ENCODE measurements around the gene MAP7D1. TPM values are rescaled to one million over a fixed set of nuclear protein-coding genes. Genes with fewer than 3 reads are reported as not detected.

Gene MAP7D1
- polyA plus RNA-seq, 1 of the 3 experiments (the other 2 are of a cell fraction): 69.9 TPM

DNA sequence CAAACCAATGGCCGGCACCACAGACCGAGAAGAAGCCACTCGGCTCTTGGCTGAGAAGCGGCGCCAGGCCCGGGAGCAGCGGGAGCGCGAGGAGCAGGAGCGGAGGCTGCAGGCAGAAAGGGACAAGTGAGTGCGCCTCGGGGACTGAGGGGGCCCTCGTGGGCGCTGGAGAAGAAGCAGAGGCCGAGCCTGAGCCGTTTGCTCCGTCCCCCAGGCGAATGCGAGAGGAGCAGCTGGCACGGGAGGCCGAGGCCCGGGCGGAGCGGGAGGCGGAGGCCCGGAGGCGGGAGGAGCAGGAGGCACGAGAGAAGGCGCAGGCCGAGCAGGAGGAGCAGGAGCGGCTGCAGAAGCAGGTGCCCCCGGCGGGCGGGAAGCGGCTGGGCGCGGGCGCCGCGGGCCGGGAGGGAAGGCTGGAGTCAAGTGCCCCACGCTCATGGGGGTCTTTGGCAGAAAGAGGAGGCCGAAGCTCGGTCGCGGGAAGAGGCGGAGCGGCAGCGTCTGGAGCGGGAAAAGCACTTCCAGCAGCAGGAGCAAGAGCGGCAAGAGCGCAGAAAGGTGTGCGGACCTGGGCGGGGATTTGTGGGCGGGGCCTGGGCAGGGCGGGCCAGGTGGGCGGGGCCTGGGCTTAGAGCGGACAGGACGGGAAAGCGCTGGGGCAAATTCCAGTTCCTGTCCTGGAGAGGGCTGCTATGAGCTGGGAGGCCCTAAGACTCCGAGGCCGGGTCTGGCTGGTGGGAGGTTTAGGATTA is 22.7 kb downstream of the MAP7D1 start:
- H3K27ac ChIP-seq (ENCODE audit: low read depth in 2 of 2, low read length in 1 of 2): no peak overlapping the region

More for the DNA sequence above, 22.7 kb downstream of the MAP7D1 start:
- ChIA-PET CTCF (interaction anchor here (1.5 kb wide), 1 partner anchor 10 kb away, joined by 3 read pairs; no protein-coding TSS in a partner anchor), POLR2A (no interaction called here)
- Histone ChIP-seq H3K79me2 (ENCODE audit: insufficient read depth) (peaks cover 32% of the 10 kb centered on the region), H2AFZ (ENCODE audit: low read depth) (no peak overlapping the region), H3K9me2 (no peaks in the 10 kb centered on the region), H3K27me3 (ENCODE audit: insufficient read depth) (no peaks in the 10 kb centered on the region), H3F3A (replicated peaks; ENCODE audit: insufficient read depth) (peaks cover 20% of the 10 kb centered on the region), H3K4me3 (ENCODE audit: low read depth in 2 of 2, low read length in 1 of 2) (no peak overlapping the region), H3K36me3 (replicated peaks in 1 of 2; ENCODE audit: control insufficient read depth in 1 of 2, insufficient read depth in 2 of 2, low read length in 1 of 2) (peaks cover 45 to 58% of the 10 kb centered on the region in 2 experiments), H4K20me1 (ENCODE audit: insufficient read depth) (peaks cover 21% of the 10 kb centered on the region; the same call in 1 of the 2 replicates), H3K9ac (no peak overlapping the region), H3K4me2 (no peak overlapping the region), H3K9me3 (no peaks in the 10 kb centered on the region), H3K4me1 (ENCODE audit: control insufficient read depth in 1 of 2, insufficient read depth in 2 of 2, low read depth in 1 of 2, low read length in 1 of 2) (peaks cover 0 to 6% of the 10 kb centered on the region in 2 experiments; a peak in 1 of 4 replicates)
- WGBS (ENCODE audit: low lambda C conversion rate): 96% methylated on average over 62 of the region's 62 CpGs
- TF ChIP-seq TCF12 (IDR thresholded peaks at IDR 0.05): no peak
- TF ChIP-seq JUND (IDR thresholded peaks at IDR 0.05): no peak
- no peak for TF ChIP-seq EP300 (IDR thresholded peaks at IDR 0.05; ENCODE audit: borderline replicate concordance in 1 of 2, low read depth in 1 of 2, low read length in 1 of 2)
- TF ChIP-seq RCOR1 (IDR thresholded peaks at IDR 0.05; ENCODE audit: low read length): no peak
- TF ChIP-seq RXRA (IDR thresholded peaks at IDR 0.05; ENCODE audit: borderline replicate concordance, low read depth): no peak
- TF ChIP-seq, protein P1, sequence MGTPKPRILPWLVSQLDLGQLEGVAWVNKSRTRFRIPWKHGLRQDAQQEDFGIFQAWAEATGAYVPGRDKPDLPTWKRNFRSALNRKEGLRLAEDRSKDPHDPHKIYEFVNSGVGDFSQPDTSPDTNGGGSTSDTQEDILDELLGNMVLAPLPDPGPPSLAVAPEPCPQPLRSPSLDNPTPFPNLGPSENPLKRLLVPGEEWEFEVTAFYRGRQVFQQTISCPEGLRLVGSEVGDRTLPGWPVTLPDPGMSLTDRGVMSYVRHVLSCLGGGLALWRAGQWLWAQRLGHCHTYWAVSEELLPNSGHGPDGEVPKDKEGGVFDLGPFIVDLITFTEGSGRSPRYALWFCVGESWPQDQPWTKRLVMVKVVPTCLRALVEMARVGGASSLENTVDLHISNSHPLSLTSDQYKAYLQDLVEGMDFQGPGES (IDR thresholded peaks at IDR 0.05; ENCODE audit: low read depth, low read length): no peak
- no peak for TF ChIP-seq POLR2AphosphoS5 (IDR thresholded peaks at IDR 0.05; ENCODE audit: low read depth, low read length)
- TF ChIP-seq, protein P2, sequence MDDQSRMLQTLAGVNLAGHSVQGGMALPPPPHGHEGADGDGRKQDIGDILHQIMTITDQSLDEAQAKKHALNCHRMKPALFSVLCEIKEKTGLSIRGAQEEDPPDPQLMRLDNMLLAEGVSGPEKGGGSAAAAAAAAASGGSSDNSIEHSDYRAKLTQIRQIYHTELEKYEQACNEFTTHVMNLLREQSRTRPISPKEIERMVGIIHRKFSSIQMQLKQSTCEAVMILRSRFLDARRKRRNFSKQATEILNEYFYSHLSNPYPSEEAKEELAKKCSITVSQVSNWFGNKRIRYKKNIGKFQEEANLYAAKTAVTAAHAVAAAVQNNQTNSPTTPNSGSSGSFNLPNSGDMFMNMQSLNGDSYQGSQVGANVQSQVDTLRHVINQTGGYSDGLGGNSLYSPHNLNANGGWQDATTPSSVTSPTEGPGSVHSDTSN (IDR thresholded peaks at IDR 0.05): no peak
- TF ChIP-seq NFIC (IDR thresholded peaks at IDR 0.05; ENCODE audit: borderline replicate concordance): no peak
- TF ChIP-seq NRF1 (IDR thresholded peaks at IDR 0.05; ENCODE audit: low read depth, low read length): no peak
- TF ChIP-seq TAF1 (IDR thresholded peaks at IDR 0.05; ENCODE audit: borderline replicate concordance, low read depth, low read length): no peak
- TF ChIP-seq, protein P3, sequence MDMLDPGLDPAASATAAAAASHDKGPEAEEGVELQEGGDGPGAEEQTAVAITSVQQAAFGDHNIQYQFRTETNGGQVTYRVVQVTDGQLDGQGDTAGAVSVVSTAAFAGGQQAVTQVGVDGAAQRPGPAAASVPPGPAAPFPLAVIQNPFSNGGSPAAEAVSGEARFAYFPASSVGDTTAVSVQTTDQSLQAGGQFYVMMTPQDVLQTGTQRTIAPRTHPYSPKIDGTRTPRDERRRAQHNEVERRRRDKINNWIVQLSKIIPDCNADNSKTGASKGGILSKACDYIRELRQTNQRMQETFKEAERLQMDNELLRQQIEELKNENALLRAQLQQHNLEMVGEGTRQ (IDR thresholded peaks at IDR 0.05; ENCODE audit: borderline replicate concordance, low read depth, low read length): no peak
- no peak for TF ChIP-seq FOXM1 (IDR thresholded peaks at IDR 0.05; ENCODE audit: low read depth)
- TF ChIP-seq GABPA (IDR thresholded peaks at IDR 0.05; ENCODE audit: low read depth): no peak
- no peak for TF ChIP-seq YY1 (IDR thresholded peaks at IDR 0.05; ENCODE audit: low read depth)
- no peak for TF ChIP-seq FOSL2 (IDR thresholded peaks at IDR 0.05; ENCODE audit: borderline replicate concordance, low read depth)
- TF ChIP-seq MXI1 (IDR thresholded peaks at IDR 0.05; ENCODE audit: low read depth, low read length): no peak
- no peak for TF ChIP-seq RFX5 (IDR thresholded peaks at IDR 0.05; ENCODE audit: low read length)
- TF ChIP-seq SMC3 (IDR thresholded peaks at IDR 0.05; ENCODE audit: low read depth, low read length): no peak
- TF ChIP-seq, protein P4, sequence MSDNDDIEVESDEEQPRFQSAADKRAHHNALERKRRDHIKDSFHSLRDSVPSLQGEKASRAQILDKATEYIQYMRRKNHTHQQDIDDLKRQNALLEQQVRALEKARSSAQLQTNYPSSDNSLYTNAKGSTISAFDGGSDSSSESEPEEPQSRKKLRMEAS (IDR thresholded peaks at IDR 0.05; ENCODE audit: low read depth): no peak
- DNase-seq: peak; percentile 60

Measured in SK-N-SH (cell line).